CD14-positive monocyte (primary cell): ENCODE measurements around the gene CHN2. TPM values are rescaled to one million over a fixed set of nuclear protein-coding genes. Genes with fewer than 3 reads are reported as not detected.

Experiments used
- DNase-seq, 3 donors: peaks; one replicate each; pipeline ENCODE4 v3.0.0-alpha.2; 2011 to 2022
- H2AFZ ChIP-seq: 2 replicates; pipeline ENCODE4 v1.6.0; 2012; ENCODE audit warnings: mild to moderate bottlenecking, low read depth, low read length, inconsistent platforms; ENCODE audit not compliant: insufficient read depth, poor library complexity, severe bottlenecking
- H3K27ac ChIP-seq, 2 donors: 1 replicate in 1 of 2; 2 replicates in 1 of 2; pipeline ENCODE4 v1.5.1; 2012 to 2013; ENCODE audit warnings: low read length in 2 of 2, control low read depth in 1 of 2, inconsistent platforms in 1 of 2, low read depth in 1 of 2, mild to moderate bottlenecking in 1 of 2
- H3K27me3 ChIP-seq, 2 donors: one replicate each; pipeline versions ENCODE4 v1.6.0 to v1.6.1; 2011 to 2013; ENCODE audit warnings: low read length in 2 of 2; ENCODE audit not compliant: control insufficient read depth in 2 of 2, insufficient read depth in 2 of 2
- H3K36me3 ChIP-seq, 2 donors: replicated peaks in 1 of 2; 1 replicate in 1 of 2; 2 replicates in 1 of 2; pipeline versions ENCODE4 v1.5.1 to v1.6.1; 2012 to 2013; ENCODE audit warnings: low read length in 2 of 2, control low read depth in 1 of 2, inconsistent platforms in 1 of 2, mild to moderate bottlenecking in 1 of 2; ENCODE audit not compliant: insufficient read depth in 2 of 2, control insufficient read depth in 1 of 2
- H3K4me1 ChIP-seq, 2 donors: 1 replicate in 1 of 2; 2 replicates in 1 of 2; pipeline versions ENCODE4 v1.5.1 to v1.6.1; 2012 to 2013; ENCODE audit warnings: low read length in 2 of 2, control low read depth in 1 of 2, inconsistent platforms in 1 of 2, mild to moderate bottlenecking in 1 of 2, moderate library complexity in 1 of 2; ENCODE audit not compliant: insufficient read depth in 2 of 2, control insufficient read depth in 1 of 2
- H3K4me2 ChIP-seq: replicated peaks from 2 replicates; pipeline ENCODE3; 2012; ENCODE audit warnings: low read length, moderate library complexity, mild to moderate bottlenecking; ENCODE audit not compliant: poor library complexity, severe bottlenecking; ENCODE audit errors: extremely low read depth
- H3K4me3 ChIP-seq, 3 experiments: fragments of 200-600 bp in 1 of 3; sonication (generic) in 1 of 3; replicated peaks in 1 of 3; 1 replicate in 2 of 3; 2 replicates in 1 of 3; pipeline ENCODE4 v1.5.1; 2011 to 2013; ENCODE audit warnings: low read length in 3 of 3, mild to moderate bottlenecking in 3 of 3, control low read depth in 2 of 3, low read depth in 2 of 3, inconsistent platforms in 1 of 3, moderate library complexity in 1 of 3
- H3K79me2 ChIP-seq: 2 replicates; pipeline ENCODE4 v1.6.0; 2012; ENCODE audit warnings: mild to moderate bottlenecking, control low read depth, inconsistent platforms, low read length, moderate library complexity; ENCODE audit not compliant: insufficient read depth
- H3K9ac ChIP-seq: 2 replicates; pipeline ENCODE4 v1.6.0; 2017; ENCODE audit warnings: low read length, mild to moderate bottlenecking; ENCODE audit not compliant: insufficient read depth, poor library complexity, severe bottlenecking
- H3K9me3 ChIP-seq, 2 donors: replicated peaks in 1 of 2; 1 replicate in 1 of 2; 2 replicates in 1 of 2; pipeline versions ENCODE4 v1.5.1 to v1.6.1; 2012 to 2013; ENCODE audit warnings: low read length in 2 of 2, control low read depth in 1 of 2; ENCODE audit not compliant: control insufficient read depth in 1 of 2, insufficient read depth in 1 of 2
- H4K20me1 ChIP-seq: 2 replicates; pipeline ENCODE4 v1.6.0; 2012; ENCODE audit warnings: mild to moderate bottlenecking, low read length, control low read depth, moderate library complexity; ENCODE audit not compliant: insufficient read depth
- H3K27ac Mint-ChIP-seq, 7 donors: one replicate each; pipeline ENCODE4 v1.8.0; 2020; ENCODE audit warnings: mild to moderate bottlenecking in 7 of 7, mixed read lengths in 7 of 7, moderate library complexity in 6 of 7, inconsistent platforms in 2 of 7
- H3K27me3 Mint-ChIP-seq, 3 donors: one replicate each; pipeline ENCODE4 v1.8.0; 2021 to 2022; ENCODE audit warnings: low read depth in 3 of 3, mild to moderate bottlenecking in 3 of 3, mixed read lengths in 3 of 3, moderate library complexity in 3 of 3, inconsistent platforms in 1 of 3
- H3K36me3 Mint-ChIP-seq, 2 donors: one replicate each; pipeline ENCODE4 v1.8.0; 2020; ENCODE audit warnings: mixed read lengths in 2 of 2, inconsistent platforms in 1 of 2, mild to moderate bottlenecking in 1 of 2
- H3K4me1 Mint-ChIP-seq: one replicate; pipeline ENCODE4 v1.8.0; 2020; ENCODE audit warnings: mild to moderate bottlenecking, mixed read lengths
- H3K4me3 Mint-ChIP-seq, 2 donors: one replicate each; pipeline ENCODE4 v1.8.0; 2020; ENCODE audit warnings: mild to moderate bottlenecking in 2 of 2, mixed read lengths in 2 of 2, moderate library complexity in 1 of 2
- H3K9me3 Mint-ChIP-seq, 7 donors: one replicate each; pipeline ENCODE4 v1.8.0; 2020 to 2022; ENCODE audit warnings: mixed read lengths in 7 of 7, mild to moderate bottlenecking in 6 of 7, moderate library complexity in 6 of 7, inconsistent platforms in 2 of 7
- CTCF ChIP-seq: fragments of 200-600 bp; IDR thresholded peaks from one replicate; pipeline ENCODE4 v1.8.0; 2022; ENCODE audit warnings: antibody characterized with exemption, mild to moderate bottlenecking
- WGBS: methylation state at CpG from one replicate; pipeline ENCODE4 v1.1.5; 2013; ENCODE audit warnings: missing lambda C conversion rate; ENCODE audit not compliant: insufficient coverage; 5-methylcytosine and 5-hydroxymethylcytosine counted together
- intact Hi-C, 2 donors: fragments of 100-400 bp; cut with micrococcal nuclease; formaldehyde crosslinking; loops; one replicate each; pipeline versions ENCODE4 v1.15.0 to v1.15.1; 2023
- polyA plus RNA-seq, 3 donors: library from polyadenylated mRNA; depleted of rRNA in 1 of 3; unstranded in 2 of 3; stranded (reverse) in 1 of 3; fragments of 300-500 nt in 2 of 3; fragments of >200 nt in 1 of 3; fragmentation: Illumina TruSeq in 2 of 3; gene quantifications; 1 replicate in 2 of 3; 2 replicates in 1 of 3; pipeline ENCODE4 v1.2.3, GENCODE V29; 2012 to 2021

Gene CHN2
- polyA plus RNA-seq, 3 donors = 26.6 to 66.5 (median 44.8) TPM

GRCh38 chr7:29290829-29291228 is 96.3 kb downstream of the CHN2 start:
- H3K36me3 ChIP-seq = peaks cover 0 to 3% of the 10 kb centered on the region in 2 donors
- peaks cover 0 to 3% (median 0%) of the 10 kb centered on the region in 3 donors for H3K27me3 Mint-ChIP-seq
- H3K27ac Mint-ChIP-seq = no peak overlapping the region
- TF ChIP-seq CTCF = no peak
- no peak overlapping the region for H3K27ac ChIP-seq
- no peaks in the 10 kb centered on the region for H3K9me3 Mint-ChIP-seq
- H3K4me1 ChIP-seq = peaks cover 16 to 22% of the 10 kb centered on the region in 2 donors
- H3K36me3 Mint-ChIP-seq = peaks cover 17 to 32% of the 10 kb centered on the region in 2 donors
- peaks cover 23% of the 10 kb centered on the region for H3K4me1 Mint-ChIP-seq
- DNase-seq = no peak
- peaks cover 76% of the 10 kb centered on the region for H4K20me1 ChIP-seq
- no peak overlapping the region for H3K4me2 ChIP-seq
- no peak overlapping the region for H3K4me3 Mint-ChIP-seq
- H2AFZ ChIP-seq = no peak overlapping the region
- intact Hi-C loops = no loop called here
- H3K9me3 ChIP-seq = no peaks in the 10 kb centered on the region
- 100% methylated on average over 2 of the region's 6 CpGs for WGBS
- H3K4me3 ChIP-seq = no peak overlapping the region
- H3K9ac ChIP-seq = no peak overlapping the region
- H3K27me3 ChIP-seq = no peaks in the 10 kb centered on the region
- H3K79me2 ChIP-seq = no peaks in the 10 kb centered on the region

- peaks cover 0 to 3% (median 0%) of the 10 kb centered on the region in 3 donors for H3K27me3 Mint-ChIP-seq
- no peak overlapping the region for H3K4me3 Mint-ChIP-seq
- no peak for DNase-seq
- no peak overlapping the region for H3K4me3 ChIP-seq
- H3K27ac Mint-ChIP-seq = peak overlapping the region in 1 of 7 donors; percentile 24
- no peak overlapping the region for H2AFZ ChIP-seq
- no peak overlapping the region for H3K9ac ChIP-seq
- peaks cover 18% of the 10 kb centered on the region for H3K4me1 Mint-ChIP-seq
- H3K27ac ChIP-seq = no peak overlapping the region
- no peaks in the 10 kb centered on the region for H3K27me3 ChIP-seq
- H3K9me3 Mint-ChIP-seq = no peaks in the 10 kb centered on the region
- H3K36me3 Mint-ChIP-seq = peaks cover 17 to 26% of the 10 kb centered on the region in 2 donors
- no peak overlapping the region for H3K4me2 ChIP-seq
- peaks cover 74% of the 10 kb centered on the region for H4K20me1 ChIP-seq
- no peaks in the 10 kb centered on the region for H3K9me3 ChIP-seq
- no peaks in the 10 kb centered on the region for H3K79me2 ChIP-seq
- intact Hi-C loops = no loop called here
- peaks cover 14 to 18% of the 10 kb centered on the region in 2 donors for H3K4me1 ChIP-seq
- peaks cover 0 to 3% of the 10 kb centered on the region in 2 donors for H3K36me3 ChIP-seq
- WGBS = 83% methylated on average over 1 of the region's 9 CpGs
- no peak for TF ChIP-seq CTCF
These were observed 97.4 kb downstream of the CHN2 start for GRCh38 chr7:29291723-29292618.
